Measurements from ENCODE around the gene MMS19.

MMS19 gene

GRCh38 chr10:97411406-97411805, 86.8 kb downstream of the MMS19 start:
- no peak for DNase-seq

GRCh38 chr10:97408496-97408992, 89.7 kb downstream of the MMS19 start:
- no peak for DNase-seq
